ENCODE results near the gene NFATC2. TPM values are rescaled to one million over a fixed set of nuclear protein-coding genes. Genes with fewer than 3 reads are reported as not detected.

Gene NFATC2
- total RNA-seq, 2 experiments from 2014 or later, result 15.7 to 17.4 TPM

DNA sequence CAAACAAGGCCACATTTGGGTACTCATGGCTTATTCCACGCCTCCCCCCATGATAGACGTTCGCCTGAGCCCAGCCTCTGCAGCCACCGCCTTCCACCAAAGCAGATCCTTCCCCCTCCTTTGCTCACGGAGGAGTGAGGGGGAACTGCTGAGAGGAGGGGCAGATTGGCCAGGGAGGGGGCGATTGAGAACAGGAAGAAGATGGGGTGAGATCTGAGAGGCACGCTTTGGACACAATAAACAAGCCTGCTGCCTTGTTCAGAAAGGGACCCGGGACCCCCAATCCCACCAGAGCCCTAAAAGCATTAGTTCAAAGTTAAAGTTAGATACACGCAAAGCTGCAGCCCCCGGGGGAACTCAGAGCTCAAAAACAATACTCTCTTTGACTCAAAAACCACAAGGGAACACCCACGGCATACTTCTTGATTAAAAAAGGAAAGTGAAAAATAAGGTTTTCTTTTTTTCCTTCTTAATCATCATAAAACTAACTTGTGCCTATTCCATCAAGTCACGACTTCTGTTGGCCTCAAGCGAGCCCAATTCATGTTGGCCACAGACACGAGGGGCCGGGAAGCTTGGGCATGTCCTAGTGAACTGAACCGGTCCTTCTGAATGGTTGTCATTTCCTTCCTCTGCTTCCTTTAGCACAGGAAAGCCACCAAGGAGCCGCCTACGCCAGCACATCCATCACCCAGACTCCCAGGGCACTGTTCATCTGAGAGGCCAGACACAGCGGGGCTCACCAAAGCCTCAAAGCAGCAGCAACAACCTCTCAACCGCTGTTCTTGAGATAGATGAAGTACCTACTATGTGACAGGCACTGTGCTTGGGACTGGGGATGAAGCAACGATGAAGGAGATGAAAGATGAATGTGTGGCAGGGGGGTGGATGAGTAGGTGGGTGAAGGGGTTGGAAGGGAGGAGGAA is 44.7 kb downstream of the NFATC2 start:
- Mint-ChIP-seq H3K27ac (peak overlapping the region; percentile 87), H3K27me3 (ENCODE audit: low read depth) (no peaks in the 10 kb centered on the region), H3K9me3 (no peaks in the 10 kb centered on the region), H3K4me1 (ENCODE audit: low read depth) (peaks cover 88% of the 10 kb centered on the region), H3K4me3 (peak overlapping the region; percentile 42), H3K36me3 (ENCODE audit: low read depth) (peaks cover 20% of the 10 kb centered on the region)
- peak; percentile 74 for DNase-seq
- CTCF ChIA-PET, result interaction anchor here (0.7 to 0.8 kb wide), 2 partner anchors 11 to 17 kb away, joined by 3 read pairs; no protein-coding TSS in a partner anchor
- intact Hi-C loops (cut with micrococcal nuclease), result no loop called here

DNA sequence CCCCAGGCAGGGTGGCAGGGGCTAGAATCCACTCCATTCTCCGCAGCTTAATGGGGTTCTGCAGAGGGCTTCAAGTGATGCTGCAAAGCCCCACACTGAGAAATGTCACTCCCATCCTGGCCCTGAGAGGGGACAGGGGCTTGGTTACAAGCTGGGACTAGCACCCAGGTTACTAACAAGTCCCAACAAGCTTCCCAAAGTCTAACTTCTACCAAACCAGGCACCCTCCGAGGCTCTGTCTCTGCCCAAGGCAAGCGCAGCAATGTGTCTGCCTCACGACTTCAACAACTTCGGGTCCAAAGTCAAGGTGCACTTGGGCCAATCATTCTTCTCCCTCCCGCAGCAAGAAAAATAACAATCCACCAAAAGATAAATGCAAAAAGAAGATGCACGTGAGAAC is 45.6 kb downstream of the NFATC2 start:
- no peaks in the 10 kb centered on the region for H3K27me3 Mint-ChIP-seq (ENCODE audit: low read depth)
- DNase-seq, result no peak

DNA sequence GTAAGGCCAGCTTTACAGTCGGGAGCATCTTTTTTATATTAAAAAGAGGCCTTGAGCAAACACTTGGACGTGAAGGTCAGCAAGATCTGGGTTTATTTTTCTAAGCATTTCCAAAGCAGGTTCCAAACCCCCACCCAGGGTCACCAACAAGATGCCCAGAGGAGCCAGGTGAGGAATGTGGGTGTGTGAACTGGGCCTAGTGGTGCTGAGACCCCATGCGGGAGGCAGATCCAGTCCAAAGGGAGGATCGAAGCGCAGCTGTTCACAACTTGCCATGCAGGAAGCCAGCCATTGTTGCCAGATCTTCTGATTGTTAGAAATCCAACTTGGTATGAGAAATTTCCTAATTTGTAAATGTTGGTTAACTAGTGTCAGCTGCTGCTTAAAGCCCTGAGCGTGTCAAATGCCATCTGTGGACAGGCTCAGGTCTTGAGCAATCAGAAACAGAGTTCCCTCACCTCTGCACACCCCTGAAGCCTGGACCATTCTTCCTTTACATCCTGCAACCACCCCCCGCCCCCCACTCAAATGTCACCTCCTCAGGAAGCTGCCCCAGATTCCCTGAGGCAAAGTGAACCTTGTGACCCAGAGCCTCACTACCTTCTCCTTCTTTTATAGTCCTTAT is 46.5 kb downstream of the NFATC2 start:
- CTCF ChIA-PET, result interaction anchor here (0.7 to 1.0 kb wide), 2 partner anchors 14 to 35 kb away, joined by 3 to 4 read pairs; no protein-coding TSS in a partner anchor
- H3K9me3 Mint-ChIP-seq, result no peaks in the 10 kb centered on the region
- no peak for DNase-seq
- intact Hi-C loops (cut with micrococcal nuclease), result no loop called here
- H3K36me3 Mint-ChIP-seq (ENCODE audit: low read depth), result peaks cover 24% of the 10 kb centered on the region
- no peaks in the 10 kb centered on the region for H3K27me3 Mint-ChIP-seq (ENCODE audit: low read depth)
- peaks cover 94% of the 10 kb centered on the region for H3K4me1 Mint-ChIP-seq (ENCODE audit: low read depth)
- H3K4me3 Mint-ChIP-seq, result no peak overlapping the region
- H3K27ac Mint-ChIP-seq, result peak overlapping the region; percentile 93

More for the DNA sequence above, 45.6 kb downstream of the NFATC2 start:
- H3K4me3 Mint-ChIP-seq, result peak overlapping the region; percentile 42
- H3K36me3 Mint-ChIP-seq (ENCODE audit: low read depth), result peaks cover 20% of the 10 kb centered on the region
- CTCF ChIA-PET, result no interaction called here
- H3K27ac Mint-ChIP-seq, result peak overlapping the region; percentile 87
- peaks cover 91% of the 10 kb centered on the region for H3K4me1 Mint-ChIP-seq (ENCODE audit: low read depth)
- intact Hi-C loops (cut with micrococcal nuclease), result no loop called here
- H3K9me3 Mint-ChIP-seq, result no peaks in the 10 kb centered on the region

DNA sequence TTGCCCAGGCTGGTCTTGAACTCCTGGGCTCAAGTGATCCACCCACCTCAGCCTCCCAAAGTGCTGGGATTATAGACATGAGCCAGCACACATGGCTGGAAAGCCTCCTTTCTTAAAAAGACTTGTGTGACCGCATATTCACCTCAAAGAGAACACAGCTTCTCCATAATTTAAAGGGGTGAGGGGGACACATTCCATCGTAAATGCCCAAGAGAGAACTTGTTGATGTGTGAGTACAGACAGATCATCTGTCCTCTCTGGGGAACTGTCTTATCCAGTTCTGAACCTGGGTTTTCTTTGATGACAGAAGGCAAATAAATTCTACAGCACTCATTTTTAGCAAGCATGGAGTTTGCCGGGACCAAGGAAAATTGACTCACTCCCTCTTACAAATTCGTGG is 47.2 kb downstream of the NFATC2 start:
- intact Hi-C loops (cut with micrococcal nuclease), result no loop called here
- CTCF ChIA-PET, result interaction anchor here (1.0 to 2.6 kb wide), 4 partner anchors 14 to 100 kb away, joined by 3 to 10 read pairs (median 6); no protein-coding TSS in a partner anchor
- no peak for DNase-seq
- H3K4me3 Mint-ChIP-seq, result peak overlapping the region; percentile 34
- peaks cover 96% of the 10 kb centered on the region for H3K4me1 Mint-ChIP-seq (ENCODE audit: low read depth)
- peak overlapping the region; percentile 93 for H3K27ac Mint-ChIP-seq
- no peaks in the 10 kb centered on the region for H3K27me3 Mint-ChIP-seq (ENCODE audit: low read depth)
- peaks cover 26% of the 10 kb centered on the region for H3K36me3 Mint-ChIP-seq (ENCODE audit: low read depth)
- no peaks in the 10 kb centered on the region for H3K9me3 Mint-ChIP-seq

DNA sequence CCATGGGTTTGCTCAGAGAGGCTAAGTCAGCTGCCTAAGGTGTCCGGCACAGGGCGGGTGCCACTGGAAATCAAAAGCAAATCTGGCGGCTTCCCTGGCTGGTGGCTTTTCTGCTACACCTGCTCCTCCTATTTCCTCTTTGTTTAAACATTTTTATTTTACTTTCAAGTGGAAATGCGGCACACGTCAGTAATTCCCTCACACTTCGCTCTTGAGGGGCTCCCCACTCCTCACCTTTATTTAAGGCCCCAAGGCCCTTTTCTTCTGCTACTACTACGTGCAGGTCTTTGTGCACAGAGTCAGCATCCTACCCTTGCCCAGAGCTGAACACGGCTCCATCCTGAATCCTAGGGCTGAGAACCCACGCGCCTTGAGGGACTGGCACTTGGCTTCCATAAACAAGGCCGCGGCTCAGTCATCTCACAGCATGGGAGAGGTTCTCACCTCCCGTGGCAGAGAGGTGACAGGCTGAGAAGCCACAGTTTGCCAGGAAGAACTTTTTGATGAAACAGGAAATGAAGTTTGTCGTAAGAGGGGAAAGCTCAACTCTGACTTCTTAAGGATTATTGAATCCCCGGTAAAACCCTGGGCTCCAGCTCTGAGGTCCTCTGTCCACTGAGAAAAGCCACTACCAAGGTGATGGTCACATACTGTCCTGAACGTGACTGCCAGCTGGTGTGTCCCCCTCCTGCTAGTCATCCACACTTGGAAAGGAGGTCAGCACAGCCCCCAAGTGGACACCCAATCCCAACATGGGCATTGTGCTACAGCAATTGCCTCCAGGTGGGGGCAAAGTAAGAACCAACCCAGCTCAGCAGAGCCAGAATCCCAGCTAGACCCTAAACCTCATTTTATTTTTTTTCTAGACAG is 48.0 kb downstream of the NFATC2 start:
- Mint-ChIP-seq H3K36me3 (ENCODE audit: low read depth) (peaks cover 32% of the 10 kb centered on the region), H3K4me1 (ENCODE audit: low read depth) (peaks cover 98% of the 10 kb centered on the region), H3K4me3 (peak overlapping the region; percentile 65), H3K27me3 (ENCODE audit: low read depth) (no peaks in the 10 kb centered on the region), H3K9me3 (no peaks in the 10 kb centered on the region), H3K27ac (peak overlapping the region; percentile 93)
- DNase-seq, result peak; percentile 82
- intact Hi-C loops (cut with micrococcal nuclease), result loop anchor here (1.0 kb wide), 3 partner anchors 14 to 47 kb away; no protein-coding TSS in a partner anchor
- CTCF ChIA-PET, result interaction anchor here (1.0 to 2.6 kb wide), 5 partner anchors 13 to 108 kb away, joined by 3 to 10 read pairs (median 4); no protein-coding TSS in a partner anchor

DNA sequence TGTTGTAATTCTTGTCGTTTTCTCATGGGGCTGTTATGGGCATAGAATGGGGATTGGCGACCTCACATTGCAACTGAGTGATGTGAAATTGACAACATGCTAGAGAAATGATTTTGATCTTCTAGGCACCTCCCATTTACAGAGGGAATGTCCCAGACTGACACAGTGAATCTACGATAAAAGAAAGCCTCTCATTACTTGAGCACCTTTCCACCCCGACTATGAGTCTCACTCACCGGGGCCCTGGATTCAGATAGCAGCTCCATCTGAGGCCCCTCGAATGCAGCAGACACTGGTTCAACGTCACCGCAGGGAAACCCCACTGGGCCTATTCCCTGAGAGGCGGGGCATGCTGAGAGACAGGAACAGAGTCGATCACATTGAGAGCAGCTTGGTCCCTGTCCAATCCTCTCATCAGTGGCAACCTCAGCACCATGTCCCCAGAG is 49.1 kb downstream of the NFATC2 start:
- intact Hi-C loops (cut with micrococcal nuclease), result loop anchor here (1.0 kb wide), 1 partner anchor 93 kb away; no protein-coding TSS in a partner anchor
- peak; percentile 91 for DNase-seq
- peak overlapping the region; percentile 93 for H3K27ac Mint-ChIP-seq

DNA sequence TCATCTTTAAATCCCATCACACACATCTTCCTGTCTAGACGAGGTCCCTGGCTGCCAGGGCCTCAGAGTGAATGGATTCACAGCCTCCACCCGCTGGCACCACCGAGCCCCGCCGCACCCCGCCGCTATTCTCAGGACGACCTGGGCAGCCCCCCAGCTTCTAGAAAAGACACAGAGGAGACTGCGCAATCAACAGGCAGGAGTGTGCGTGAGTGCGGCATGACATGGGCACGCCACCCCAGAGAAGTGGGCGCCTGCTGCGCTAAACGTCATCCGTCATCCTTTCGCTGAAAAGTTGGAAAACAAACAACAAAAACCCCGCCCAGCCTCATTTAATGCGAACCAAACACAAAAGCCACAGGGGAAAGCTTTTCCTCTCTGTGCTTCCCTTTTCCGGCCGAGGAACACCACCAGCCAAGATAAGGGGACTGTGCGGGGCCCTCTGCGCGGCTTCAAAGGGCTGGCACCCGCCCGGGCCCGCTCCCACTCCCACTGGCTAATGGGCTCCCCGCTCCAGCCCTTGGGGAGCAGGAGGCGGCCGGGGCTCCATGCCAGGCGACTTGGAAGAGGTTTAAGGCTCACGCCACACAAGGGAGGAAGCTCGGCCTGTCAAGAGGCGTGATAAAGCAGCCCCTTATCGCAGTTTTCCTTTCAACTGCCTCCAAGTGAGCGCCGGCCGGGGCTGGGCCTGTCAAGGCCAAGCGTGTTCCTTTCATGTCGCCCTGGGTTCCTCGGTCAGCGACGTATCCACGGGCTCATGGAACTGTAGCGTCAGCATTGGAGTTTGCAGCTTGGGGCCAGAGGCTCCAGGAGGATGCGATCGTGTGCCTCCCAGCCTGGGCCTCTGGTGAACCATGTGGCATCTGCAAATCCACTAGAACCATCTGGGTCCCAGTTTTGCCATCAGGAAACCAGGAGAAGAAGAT is 50.1 kb downstream of the NFATC2 start:
- CTCF ChIA-PET, result interaction anchor here (0.7 to 2.5 kb wide), 2 partner anchors 14 to 102 kb away, joined by 3 to 10 read pairs; no protein-coding TSS in a partner anchor
- H3K9me3 Mint-ChIP-seq, result no peaks in the 10 kb centered on the region

More for the DNA sequence above, 49.1 kb downstream of the NFATC2 start:
- Mint-ChIP-seq H3K27me3 (ENCODE audit: low read depth) (no peaks in the 10 kb centered on the region), H3K4me1 (ENCODE audit: low read depth) (peaks cover 97% of the 10 kb centered on the region), H3K4me3 (peak overlapping the region; percentile 65), H3K9me3 (no peaks in the 10 kb centered on the region), H3K36me3 (ENCODE audit: low read depth) (peaks cover 27% of the 10 kb centered on the region)
- CTCF ChIA-PET, result interaction anchor here (0.6 to 2.6 kb wide), 4 partner anchors 12 to 107 kb away, joined by 3 to 10 read pairs (median 6); no protein-coding TSS in a partner anchor

DNA sequence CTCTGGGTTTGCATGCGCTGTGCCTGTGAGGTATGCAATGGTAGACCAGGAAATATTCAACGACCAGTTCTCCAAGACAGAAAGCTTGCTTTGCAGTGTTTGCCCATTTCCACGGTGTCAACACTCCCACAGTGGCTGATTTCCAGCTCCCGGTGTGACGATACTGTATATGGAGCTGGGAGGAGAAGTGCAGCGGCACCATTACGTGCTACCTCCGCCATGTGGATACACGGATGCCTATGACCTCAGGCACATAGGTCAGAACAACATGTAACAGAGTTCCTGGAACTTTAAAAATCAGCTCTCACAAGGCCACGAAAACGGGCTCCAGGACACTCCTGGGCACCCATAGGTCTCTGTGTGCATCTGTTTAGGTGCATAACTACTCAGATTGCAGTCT is 51.1 kb downstream of the NFATC2 start:
- CTCF ChIA-PET, result interaction anchor here (0.5 to 1.0 kb wide), 3 partner anchors 15 to 106 kb away, joined by 3 read pairs; no protein-coding TSS in a partner anchor
- intact Hi-C loops (cut with micrococcal nuclease), result no loop called here
- Mint-ChIP-seq H3K36me3 (ENCODE audit: low read depth) (peaks cover 30% of the 10 kb centered on the region), H3K4me1 (ENCODE audit: low read depth) (peaks cover 91% of the 10 kb centered on the region), H3K27me3 (ENCODE audit: low read depth) (no peaks in the 10 kb centered on the region), H3K27ac (no peak overlapping the region), H3K4me3 (no peak overlapping the region), H3K9me3 (no peaks in the 10 kb centered on the region)
- no peak for DNase-seq

More for the DNA sequence above, 50.1 kb downstream of the NFATC2 start:
- Mint-ChIP-seq H3K36me3 (ENCODE audit: low read depth) (peaks cover 31% of the 10 kb centered on the region), H3K4me3 (no peak overlapping the region), H3K27ac (peak overlapping the region; percentile 93), H3K27me3 (ENCODE audit: low read depth) (no peaks in the 10 kb centered on the region), H3K4me1 (ENCODE audit: low read depth) (peaks cover 97% of the 10 kb centered on the region)
- no peak for DNase-seq
- intact Hi-C loops (cut with micrococcal nuclease), result loop anchor here (1.0 kb wide), 1 partner anchor 92 kb away; no protein-coding TSS in a partner anchor

DNA sequence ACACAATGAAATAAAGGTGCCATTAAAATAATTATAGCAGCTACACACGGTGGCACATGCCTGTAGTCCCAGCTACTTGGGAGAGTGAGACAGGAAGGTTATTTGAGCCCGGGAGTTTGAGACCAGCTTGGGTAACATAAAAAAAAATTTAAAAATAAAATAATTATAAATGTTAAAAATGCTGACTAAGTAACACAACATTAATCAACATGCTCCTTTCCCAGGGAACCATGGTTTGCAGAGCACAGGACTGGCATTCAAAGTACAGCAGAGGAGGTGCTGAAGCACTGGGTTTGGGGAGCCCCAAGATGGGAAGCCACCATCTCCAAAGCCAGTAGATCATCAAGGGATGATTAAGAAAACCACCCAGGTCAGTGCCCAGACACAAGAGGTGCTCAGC is 51.9 kb downstream of the NFATC2 start:
- peaks cover 91% of the 10 kb centered on the region for H3K4me1 Mint-ChIP-seq (ENCODE audit: low read depth)
- H3K36me3 Mint-ChIP-seq (ENCODE audit: low read depth), result peaks cover 37% of the 10 kb centered on the region
- no peaks in the 10 kb centered on the region for H3K27me3 Mint-ChIP-seq (ENCODE audit: low read depth)
- no peak for DNase-seq
- CTCF ChIA-PET, result interaction anchor here (0.5 to 1.1 kb wide), 3 partner anchors 8 to 107 kb away, joined by 3 read pairs; no protein-coding TSS in a partner anchor
- H3K27ac Mint-ChIP-seq, result no peak overlapping the region
- intact Hi-C loops (cut with micrococcal nuclease), result no loop called here
- H3K9me3 Mint-ChIP-seq, result no peaks in the 10 kb centered on the region
- no peak overlapping the region for H3K4me3 Mint-ChIP-seq

DNA sequence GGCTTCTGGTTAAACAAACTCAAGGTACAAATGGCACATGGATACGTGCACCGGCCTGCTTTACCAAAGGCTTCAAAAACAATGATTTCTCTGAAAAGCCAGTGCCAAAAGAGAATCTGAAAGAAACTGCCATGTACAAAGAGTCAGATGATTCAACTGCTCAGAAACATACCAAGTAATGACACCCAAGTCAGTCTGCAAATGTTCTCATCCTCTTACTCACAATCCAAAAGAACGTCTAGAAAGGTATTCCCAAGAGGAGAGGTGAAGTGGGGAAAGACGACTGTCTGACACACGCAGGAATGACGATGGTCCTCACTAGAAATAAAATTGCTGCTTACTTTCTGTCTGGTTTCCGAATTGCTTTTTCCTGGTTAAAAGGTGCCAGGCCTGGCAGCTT is 52.9 kb downstream of the NFATC2 start:
- Mint-ChIP-seq H3K4me3 (no peak overlapping the region), H3K9me3 (no peaks in the 10 kb centered on the region), H3K4me1 (ENCODE audit: low read depth) (peaks cover 90% of the 10 kb centered on the region), H3K36me3 (ENCODE audit: low read depth) (peaks cover 43% of the 10 kb centered on the region), H3K27ac (peak overlapping the region; percentile 15), H3K27me3 (ENCODE audit: low read depth) (no peaks in the 10 kb centered on the region)
- intact Hi-C loops (cut with micrococcal nuclease), result no loop called here
- DNase-seq, result no peak
- CTCF ChIA-PET, result interaction anchor here (1.1 kb wide), 1 partner anchor 7 kb away, joined by 3 read pairs; no protein-coding TSS in a partner anchor
